ENCODE results near the gene PCGF2. TPM values are rescaled to one million over a fixed set of nuclear protein-coding genes. Genes with fewer than 3 reads are reported as not detected.

PCGF2 gene
- total and polyA plus RNA-seq, 3 experiments from 2014 or later, result 0.09 to 0.89 (median 0.72) TPM

DNA sequence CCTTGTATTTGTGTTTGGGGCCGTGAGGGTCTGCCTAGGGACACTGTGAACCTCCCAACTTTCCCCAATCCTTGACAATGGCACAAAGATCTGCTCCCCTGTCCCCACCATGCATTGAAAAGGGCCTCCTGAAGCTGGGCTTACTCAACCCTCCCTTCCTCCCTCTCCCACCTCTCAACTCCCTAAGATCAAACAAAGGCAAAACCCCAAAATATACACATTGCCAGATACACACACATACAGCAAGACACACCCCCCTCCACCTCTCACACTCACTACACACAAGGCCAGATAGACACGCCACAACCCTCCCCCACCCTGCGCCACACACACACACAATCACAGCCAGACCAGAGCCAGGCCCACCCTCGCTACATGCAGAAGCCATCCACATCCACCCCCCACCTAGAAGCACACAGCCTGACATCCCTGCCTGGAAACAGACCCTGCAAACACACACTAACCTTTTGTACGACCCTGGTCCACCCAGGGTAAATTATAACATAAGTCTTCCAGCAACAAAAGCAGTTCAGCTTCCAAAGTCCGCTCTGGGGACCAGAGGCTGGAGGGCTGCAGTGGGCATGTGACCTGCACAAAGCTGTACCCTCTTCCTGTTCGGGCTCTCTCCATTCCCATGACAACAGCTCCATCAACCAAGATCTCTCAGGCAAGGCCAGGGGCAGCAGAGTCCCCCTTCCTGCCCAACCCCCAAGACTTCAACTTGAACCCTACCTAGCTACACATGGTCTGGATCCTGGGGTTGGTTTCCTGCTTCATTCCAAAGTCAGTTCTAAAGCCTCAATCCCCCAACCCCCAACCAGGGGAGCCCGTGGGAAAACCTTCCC lies 1.9 kb downstream of the PCGF2 start:
- CTCF ChIA-PET, result interaction anchor here (1.0 to 5.3 kb wide), 2 partner anchors 10 to 49 kb away, joined by 3 to 23 read pairs; no protein-coding TSS in a partner anchor
- Histone ChIP-seq H3K4me3 (ENCODE audit: low read length) (no peak overlapping the region), H3K36me3 (ENCODE audit: insufficient read depth, low read length) (no peaks in the 10 kb centered on the region), H3K9me3 (ENCODE audit: low read length) (no peaks in the 10 kb centered on the region), H3K4me1 (ENCODE audit: insufficient read depth, low read length) (peaks cover 40% of the 10 kb centered on the region), H3K27ac (ENCODE audit: low read depth, low read length) (no peak overlapping the region), H3K27me3 (ENCODE audit: insufficient read depth, low read length, poor library complexity, severe bottlenecking) (peaks cover 39% of the 10 kb centered on the region)
- POLR2A ChIA-PET, result no interaction called here
- no peak for DNase-seq
- Mint-ChIP-seq H3K9me3 (no peaks in the 10 kb centered on the region), H3K36me3 (no peaks in the 10 kb centered on the region), H3K27me3 (peaks cover 48 to 58% of the 10 kb centered on the region in 2 donors), H3K4me3 (peak overlapping the region in 6 of 7 donors; percentile 3 to 68 (median 36)), H3K4me1 (peaks cover 25 to 39% (median 26%) of the 10 kb centered on the region in 3 donors), H3K27ac (peak overlapping the region in 1 of 8 donors; percentile 9)

DNA sequence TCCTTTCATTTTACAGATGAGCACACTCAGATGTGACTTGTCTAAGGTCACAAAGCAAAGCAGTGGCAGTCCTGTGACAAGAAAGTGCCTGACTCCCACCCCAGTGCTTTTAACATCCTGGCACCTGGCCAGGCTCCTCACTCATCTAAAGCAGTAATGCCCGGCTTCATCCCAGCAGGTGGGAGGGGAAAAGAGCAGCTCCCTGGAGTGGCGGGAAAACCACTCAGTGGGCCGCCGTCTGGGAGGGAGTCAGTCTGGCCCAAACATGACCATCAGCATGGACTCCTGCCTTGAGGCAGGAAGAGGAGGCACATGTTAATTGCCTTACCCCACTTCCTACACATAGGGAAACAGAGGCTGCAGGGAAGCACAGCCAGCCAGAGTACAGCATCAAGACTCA lies 2.6 kb downstream of the PCGF2 start:
- Histone ChIP-seq H3K36me3 (ENCODE audit: insufficient read depth, low read length) (no peaks in the 10 kb centered on the region), H3K27me3 (ENCODE audit: insufficient read depth, low read length, poor library complexity, severe bottlenecking) (peaks cover 37% of the 10 kb centered on the region), H3K27ac (ENCODE audit: low read depth, low read length) (no peak overlapping the region), H3K4me1 (ENCODE audit: insufficient read depth, low read length) (peaks cover 33% of the 10 kb centered on the region), H3K9me3 (ENCODE audit: low read length) (no peaks in the 10 kb centered on the region), H3K4me3 (ENCODE audit: low read length) (no peak overlapping the region)
- Mint-ChIP-seq H3K27me3 (peaks cover 42 to 52% of the 10 kb centered on the region in 2 donors), H3K4me1 (peaks cover 19 to 33% (median 20%) of the 10 kb centered on the region in 3 donors), H3K9me3 (no peaks in the 10 kb centered on the region), H3K36me3 (no peaks in the 10 kb centered on the region), H3K27ac (no peak overlapping the region), H3K4me3 (no peak overlapping the region)
- ChIA-PET POLR2A (no interaction called here), CTCF (interaction anchor here (5.3 kb wide), 1 partner anchor 10 kb away, joined by 23 read pairs; no protein-coding TSS in a partner anchor)
- no peak for DNase-seq

DNA sequence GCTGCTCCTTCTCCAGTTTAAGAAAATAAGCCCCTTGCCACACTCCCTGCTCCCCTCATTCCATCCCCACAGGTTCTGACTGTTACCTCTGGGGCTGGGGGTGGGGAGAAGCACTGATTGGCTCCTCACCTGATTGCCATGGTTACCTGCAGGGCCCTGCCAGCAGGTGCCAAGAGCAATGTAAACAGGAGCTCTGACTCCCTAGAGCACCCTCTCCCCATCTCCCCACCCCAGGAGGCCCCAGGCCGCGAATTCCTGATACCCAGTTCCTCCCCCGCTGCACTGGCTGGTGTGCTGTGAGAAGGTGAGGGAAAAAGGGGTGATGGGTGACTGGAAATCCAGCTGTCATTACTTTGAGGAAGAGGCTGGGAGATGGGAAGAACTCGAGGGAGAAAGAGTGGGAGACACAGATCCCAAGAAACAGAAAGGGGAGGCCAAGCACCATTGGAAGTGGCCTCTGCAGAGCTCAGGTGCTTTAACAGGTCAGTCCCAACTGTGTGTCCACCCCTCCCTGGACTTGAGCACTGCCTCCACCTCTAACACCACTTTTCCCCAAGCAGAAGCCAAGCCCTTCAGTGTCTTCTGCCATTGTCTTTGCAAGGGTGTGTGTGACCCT lies 4.5 kb downstream of the PCGF2 start:
- H3K9me3 Mint-ChIP-seq, result no peaks in the 10 kb centered on the region
- peaks cover 31 to 40% of the 10 kb centered on the region in 2 donors for H3K27me3 Mint-ChIP-seq
- H3K4me3 Mint-ChIP-seq, result no peak overlapping the region
- Histone ChIP-seq H3K4me1 (ENCODE audit: insufficient read depth, low read length) (peaks cover 14% of the 10 kb centered on the region), H3K9me3 (ENCODE audit: low read length) (no peaks in the 10 kb centered on the region), H3K27ac (ENCODE audit: low read depth, low read length) (no peak overlapping the region), H3K36me3 (ENCODE audit: insufficient read depth, low read length) (no peaks in the 10 kb centered on the region), H3K4me3 (ENCODE audit: low read length) (no peak overlapping the region), H3K27me3 (ENCODE audit: insufficient read depth, low read length, poor library complexity, severe bottlenecking) (peaks cover 18% of the 10 kb centered on the region)
- CTCF ChIA-PET, result interaction anchor here (0.6 to 5.3 kb wide), 2 partner anchors 8 to 416 kb away, joined by 3 to 23 read pairs; no protein-coding TSS in a partner anchor
- no peak for DNase-seq
- no peaks in the 10 kb centered on the region for H3K36me3 Mint-ChIP-seq
- POLR2A ChIA-PET, result interaction anchor here (0.7 kb wide), 1 partner anchor 8 kb away, joined by 7 read pairs; no protein-coding TSS in a partner anchor
- peaks cover 8 to 16% (median 11%) of the 10 kb centered on the region in 3 donors for H3K4me1 Mint-ChIP-seq
- no peak overlapping the region for H3K27ac Mint-ChIP-seq

DNA sequence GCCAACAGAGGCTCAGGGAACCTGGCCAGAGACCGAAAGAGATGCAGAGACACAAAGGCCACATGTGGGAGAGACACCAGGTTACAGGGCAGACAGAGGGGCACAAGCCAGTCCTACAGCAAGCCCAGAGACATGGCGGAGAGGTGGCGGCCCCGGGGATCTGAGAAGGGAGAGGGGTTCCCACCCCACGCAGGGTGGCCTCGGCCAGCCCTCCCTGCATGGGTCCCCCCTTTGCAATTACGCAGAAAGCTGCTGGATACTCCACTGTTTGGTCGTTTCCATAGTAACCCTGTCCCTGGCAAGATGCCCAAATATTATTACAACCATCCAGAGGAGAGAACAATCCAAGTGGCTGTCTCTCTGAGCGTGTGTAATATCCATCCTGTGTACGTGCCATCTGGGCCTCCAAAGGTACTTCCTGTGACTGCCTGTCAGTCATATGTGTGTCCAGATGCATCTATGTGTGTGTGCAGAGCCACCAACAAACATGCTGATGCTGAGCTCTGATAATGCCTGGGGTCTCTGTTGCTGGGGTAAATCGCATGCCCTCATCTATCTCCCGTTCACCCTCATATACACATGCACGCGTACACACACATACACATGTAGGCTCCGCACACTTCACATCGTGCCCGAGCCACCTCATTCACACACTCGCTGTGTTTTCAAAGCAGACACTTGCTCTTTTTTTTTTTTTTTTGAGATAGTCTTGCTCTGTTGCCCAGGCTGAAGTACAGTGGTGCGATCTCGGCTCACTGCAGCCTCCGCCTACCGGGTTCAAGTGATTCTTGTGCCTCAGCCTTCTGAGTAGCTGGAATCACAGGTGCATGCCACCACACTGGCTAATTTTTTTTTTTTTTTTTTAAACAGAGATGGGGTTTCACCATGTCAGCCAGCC lies 5.5 kb downstream of the PCGF2 start:
- peaks cover 6 to 10% (median 8%) of the 10 kb centered on the region in 3 donors for H3K4me1 Mint-ChIP-seq
- DNase-seq, result no peak
- H3K36me3 Mint-ChIP-seq, result no peaks in the 10 kb centered on the region
- Histone ChIP-seq H3K27me3 (ENCODE audit: insufficient read depth, low read length, poor library complexity, severe bottlenecking) (peaks cover 11% of the 10 kb centered on the region), H3K4me1 (ENCODE audit: insufficient read depth, low read length) (peaks cover 8% of the 10 kb centered on the region), H3K9me3 (ENCODE audit: low read length) (no peaks in the 10 kb centered on the region), H3K4me3 (ENCODE audit: low read length) (no peak overlapping the region), H3K36me3 (ENCODE audit: insufficient read depth, low read length) (no peaks in the 10 kb centered on the region), H3K27ac (ENCODE audit: low read depth, low read length) (no peak overlapping the region)
- ChIA-PET CTCF (no interaction called here), POLR2A (interaction anchor here (0.7 kb wide), 1 partner anchor 9 kb away, joined by 7 read pairs; no protein-coding TSS in a partner anchor)
- H3K4me3 Mint-ChIP-seq, result no peak overlapping the region
- peak overlapping the region in 1 of 8 donors; percentile 64 for H3K27ac Mint-ChIP-seq
- H3K9me3 Mint-ChIP-seq, result no peaks in the 10 kb centered on the region
- peaks cover 29 to 37% of the 10 kb centered on the region in 2 donors for H3K27me3 Mint-ChIP-seq

GRCh38 chr17:38741921-38742410 lies 6.2 kb downstream of the PCGF2 start:
- POLR2A ChIA-PET, result no interaction called here
- peaks cover 6 to 9% (median 8%) of the 10 kb centered on the region in 3 donors for H3K4me1 Mint-ChIP-seq
- CTCF ChIA-PET, result no interaction called here
- Histone ChIP-seq H3K27me3 (ENCODE audit: insufficient read depth, low read length, poor library complexity, severe bottlenecking) (peaks cover 7% of the 10 kb centered on the region), H3K4me1 (ENCODE audit: insufficient read depth, low read length) (peaks cover 6% of the 10 kb centered on the region), H3K9me3 (ENCODE audit: low read length) (no peaks in the 10 kb centered on the region), H3K36me3 (ENCODE audit: insufficient read depth, low read length) (no peaks in the 10 kb centered on the region), H3K4me3 (ENCODE audit: low read length) (no peak overlapping the region), H3K27ac (ENCODE audit: low read depth, low read length) (no peak overlapping the region)
- H3K27ac Mint-ChIP-seq, result peak overlapping the region in 1 of 8 donors; percentile 64
- no peak overlapping the region for H3K4me3 Mint-ChIP-seq
- no peaks in the 10 kb centered on the region for H3K36me3 Mint-ChIP-seq
- DNase-seq, result no peak
- no peaks in the 10 kb centered on the region for H3K9me3 Mint-ChIP-seq
- H3K27me3 Mint-ChIP-seq, result peaks cover 29 to 37% of the 10 kb centered on the region in 2 donors

DNA sequence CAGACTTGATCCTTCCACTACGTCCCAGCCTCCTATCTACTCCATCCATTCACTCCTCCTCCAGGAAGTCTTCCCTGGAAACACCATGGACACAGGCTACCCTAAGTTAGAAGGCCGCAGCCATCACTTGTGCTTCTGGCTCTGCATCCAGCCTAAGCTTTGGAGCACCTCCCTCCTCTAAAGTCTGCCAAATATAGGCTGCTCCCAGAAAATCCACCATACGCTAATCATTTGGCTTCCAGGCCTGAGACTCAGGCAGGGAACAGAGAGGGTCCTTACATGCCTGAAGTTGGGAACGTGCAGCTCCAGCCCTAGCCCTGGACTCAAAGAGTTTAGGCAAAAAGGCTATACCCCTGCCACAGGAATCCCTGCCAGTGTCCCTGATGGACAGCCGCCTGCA lies 6.7 kb downstream of the PCGF2 start:
- POLR2A ChIA-PET, result no interaction called here
- DNase-seq, result no peak
- Mint-ChIP-seq H3K27me3 (peaks cover 23 to 32% of the 10 kb centered on the region in 2 donors), H3K27ac (no peak overlapping the region), H3K36me3 (no peaks in the 10 kb centered on the region), H3K4me3 (no peak overlapping the region), H3K9me3 (no peaks in the 10 kb centered on the region), H3K4me1 (peaks cover 1 to 7% (median 4%) of the 10 kb centered on the region in 3 donors)
- Histone ChIP-seq H3K27ac (ENCODE audit: low read depth, low read length) (no peak overlapping the region), H3K27me3 (ENCODE audit: insufficient read depth, low read length, poor library complexity, severe bottlenecking) (peaks cover 2% of the 10 kb centered on the region), H3K4me3 (ENCODE audit: low read length) (no peak overlapping the region), H3K36me3 (ENCODE audit: insufficient read depth, low read length) (no peaks in the 10 kb centered on the region), H3K9me3 (ENCODE audit: low read length) (no peaks in the 10 kb centered on the region), H3K4me1 (ENCODE audit: insufficient read depth, low read length) (peaks cover under 1% of the 10 kb centered on the region)
- CTCF ChIA-PET, result no interaction called here

DNA sequence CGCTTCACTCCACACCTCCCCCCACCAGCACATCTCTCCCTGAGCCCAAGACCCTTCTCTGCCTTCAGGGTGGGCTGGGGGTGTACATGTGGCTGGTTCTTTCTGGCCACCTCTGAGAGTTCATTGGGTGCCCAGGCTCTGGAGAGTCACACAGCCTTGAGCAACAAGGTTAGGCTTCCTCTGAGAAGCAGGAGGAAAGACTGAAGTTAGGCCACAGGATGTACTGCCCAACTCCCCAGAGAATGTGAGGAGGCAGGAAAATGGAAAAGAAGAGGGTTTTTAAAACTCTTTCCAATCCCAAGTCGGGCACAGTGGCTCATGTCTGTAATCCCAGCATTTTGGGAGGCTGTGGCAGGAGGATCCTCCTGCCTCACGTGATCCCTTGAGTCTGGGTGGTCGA lies 7.3 kb downstream of the PCGF2 start:
- peaks cover 0 to under 1% (median 0%) of the 10 kb centered on the region in 3 donors for H3K4me1 Mint-ChIP-seq
- no peak overlapping the region for H3K27ac ChIP-seq (ENCODE audit: low read depth, low read length)

More for the DNA sequence above, 7.3 kb downstream of the PCGF2 start:
- POLR2A ChIA-PET, result no interaction called here
- H3K36me3 ChIP-seq (ENCODE audit: insufficient read depth, low read length), result no peaks in the 10 kb centered on the region
- Mint-ChIP-seq H3K27ac (no peak overlapping the region), H3K4me3 (no peak overlapping the region), H3K36me3 (no peaks in the 10 kb centered on the region), H3K9me3 (no peaks in the 10 kb centered on the region), H3K27me3 (peaks cover 17 to 25% of the 10 kb centered on the region in 2 donors)
- H3K4me1 ChIP-seq (ENCODE audit: insufficient read depth, low read length), result no peaks in the 10 kb centered on the region
- no peak overlapping the region for H3K4me3 ChIP-seq (ENCODE audit: low read length)
- no peaks in the 10 kb centered on the region for H3K9me3 ChIP-seq (ENCODE audit: low read length)
- CTCF ChIA-PET, result no interaction called here
- DNase-seq, result no peak
- no peaks in the 10 kb centered on the region for H3K27me3 ChIP-seq (ENCODE audit: insufficient read depth, low read length, poor library complexity, severe bottlenecking)
